ENCODE measurements around the gene PSENEN.
A peak's percentile ranks its signal among the peaks of the same experiment; 100 is the strongest.

The PSENEN gene

DNA sequence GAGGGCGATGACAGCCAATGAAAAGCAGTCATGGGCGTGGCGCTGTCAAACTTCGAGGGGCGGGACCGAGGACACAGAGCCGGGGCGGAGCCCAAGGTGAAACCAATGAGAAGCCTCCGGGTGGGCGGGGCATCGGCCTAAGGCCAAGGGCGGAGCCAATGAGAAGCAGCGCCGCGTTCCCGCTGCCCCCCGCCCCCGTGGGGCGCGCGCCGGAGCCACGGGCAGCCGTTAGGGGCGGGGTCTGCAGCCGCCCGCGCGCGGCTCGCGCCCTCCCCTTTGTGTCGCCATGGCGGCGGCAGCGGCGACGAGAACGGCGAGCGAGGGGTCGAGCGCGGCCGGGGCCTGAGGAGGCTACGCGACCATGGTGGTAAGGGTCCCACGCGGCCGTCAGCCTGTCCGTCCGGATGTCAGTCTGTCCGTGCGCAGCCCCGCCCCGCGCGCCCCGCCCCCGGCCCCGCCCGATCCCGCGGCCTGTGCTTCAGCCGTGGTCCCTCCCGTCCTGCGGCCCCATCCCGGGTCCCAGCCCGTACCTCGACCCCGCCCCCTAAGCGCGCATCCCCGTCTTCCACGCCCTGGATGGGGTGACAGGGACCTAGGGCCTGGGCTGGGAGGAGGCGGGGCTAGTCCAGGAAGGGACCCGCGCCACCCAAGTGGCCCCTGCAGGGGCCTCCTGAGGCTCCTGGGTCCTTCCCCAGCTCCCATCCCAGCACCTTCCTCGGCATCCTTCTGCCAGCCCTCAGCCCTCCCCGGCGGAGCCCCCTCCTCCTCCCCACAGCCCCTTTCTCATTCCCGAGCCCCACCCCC lies 30.0 kb downstream of the PSENEN start, which contains the start of gene ARHGAP33:
Gene ARHGAP33 (plus strand): TSS at position 267 of the 804 bp plus-strand sequence. CDS start 95 bp downstream, at position 362.
- peak; percentile 98 for DNase-seq

DNA sequence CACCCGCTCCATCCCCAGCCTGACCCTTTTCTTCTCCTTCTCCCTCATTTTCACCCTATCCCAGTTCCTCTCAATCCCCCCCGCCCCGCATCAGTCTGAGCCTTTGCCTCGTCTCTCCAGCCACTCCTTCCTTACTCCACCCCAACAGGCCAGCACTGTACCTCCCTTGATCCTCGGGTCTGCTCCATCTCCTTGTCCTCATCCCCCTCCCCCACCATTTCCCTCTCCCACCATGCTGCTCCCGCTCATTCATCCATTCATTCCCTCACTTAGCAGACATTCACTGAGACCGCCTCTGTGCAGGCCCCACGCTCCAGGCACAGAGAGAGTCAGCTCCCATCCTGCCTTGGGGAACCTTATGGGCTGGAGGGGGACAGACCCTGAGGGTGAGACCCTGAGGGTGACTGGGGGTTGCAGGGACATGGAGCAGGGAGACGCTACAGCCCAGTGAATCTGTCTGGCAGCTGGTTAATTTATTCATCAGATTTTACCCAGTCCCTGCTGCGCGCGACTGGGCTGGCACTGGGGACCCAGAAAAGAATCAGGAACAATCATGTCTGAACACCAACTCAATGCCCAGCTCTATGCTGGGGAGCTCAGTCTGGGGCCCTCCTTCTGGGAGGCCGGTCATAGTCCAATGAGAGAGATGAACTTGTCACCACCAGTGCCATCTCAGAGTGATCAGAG lies 30.8 kb downstream of the PSENEN start:
- DNase-seq, result no peak

DNA sequence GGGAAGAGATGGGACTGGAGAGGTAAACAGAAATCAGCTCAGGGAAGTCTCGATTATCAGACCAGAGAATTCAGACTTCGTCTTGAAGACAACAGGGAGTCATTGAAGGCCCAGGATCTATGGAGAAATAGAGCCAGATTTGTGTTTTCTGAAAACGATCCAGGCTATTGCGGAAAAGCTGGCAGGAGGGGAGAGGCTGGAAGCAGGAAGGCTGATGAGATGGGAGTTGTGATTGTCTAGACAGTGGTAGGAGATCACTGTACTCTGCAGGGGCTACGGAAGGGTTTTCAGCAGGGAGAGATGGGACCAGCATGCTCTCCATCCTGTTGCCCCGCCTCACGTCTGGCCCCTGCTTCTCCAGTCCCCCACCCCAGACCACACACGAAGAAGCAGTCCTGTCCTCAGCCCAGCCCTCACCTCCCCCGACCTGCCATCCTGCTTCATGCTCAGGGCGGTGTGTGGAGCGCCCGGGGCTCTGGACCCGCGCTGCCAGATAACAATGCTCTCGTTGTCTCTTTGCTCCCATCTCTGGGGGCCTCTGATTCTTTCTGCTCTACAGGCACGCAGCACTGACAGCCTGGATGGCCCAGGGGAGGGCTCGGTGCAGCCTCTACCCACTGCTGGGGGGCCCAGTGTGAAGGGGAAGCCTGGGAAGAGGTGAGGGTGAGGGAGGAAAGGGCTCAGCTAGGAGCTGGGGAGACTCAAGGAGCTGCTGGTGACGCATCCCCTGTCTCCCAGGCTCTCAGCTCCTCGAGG lies 31.8 kb downstream of the PSENEN start:
- DNase-seq, result no peak

DNA sequence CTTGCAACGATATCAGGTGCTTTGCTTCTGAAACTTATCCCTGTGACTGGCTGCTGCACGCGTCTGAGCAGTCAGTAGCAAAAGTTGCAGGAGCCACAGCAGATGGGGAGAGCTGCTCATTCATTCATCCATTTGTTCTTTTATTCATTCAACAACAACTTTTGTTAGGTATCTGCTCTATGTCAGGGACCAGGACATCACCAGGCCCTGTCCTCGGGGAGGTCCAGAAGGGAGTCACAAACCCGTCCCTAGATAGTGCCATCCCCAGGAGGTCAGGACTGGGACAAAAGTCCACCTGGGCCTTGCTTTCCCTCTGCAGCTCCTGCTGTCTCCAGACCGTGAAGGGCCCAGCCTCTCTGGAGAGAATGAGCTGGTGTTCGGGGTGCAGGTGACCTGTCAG lies 32.5 kb downstream of the PSENEN start:
- DNase-seq, result no peak

DNA sequence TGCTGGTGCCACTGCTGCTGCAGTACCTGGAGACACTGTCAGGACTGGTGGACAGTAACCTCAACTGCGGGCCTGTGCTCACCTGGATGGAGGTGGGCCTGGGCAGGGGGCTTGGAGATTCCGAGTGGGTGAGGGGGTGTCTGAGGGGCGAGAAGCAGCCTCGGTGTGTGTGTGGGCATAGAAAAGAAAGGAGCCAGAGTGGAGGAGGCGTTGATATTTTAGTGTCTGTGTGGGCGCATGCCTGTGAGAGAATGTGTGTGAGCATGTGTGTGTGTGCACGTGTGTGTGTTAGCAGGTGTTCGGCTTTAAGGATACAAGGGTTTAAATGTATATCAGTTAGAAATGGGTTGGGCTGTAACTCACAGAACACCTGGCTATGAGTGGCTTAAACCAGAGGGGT lies 33.6 kb downstream of the PSENEN start:
- no peak for DNase-seq

DNA sequence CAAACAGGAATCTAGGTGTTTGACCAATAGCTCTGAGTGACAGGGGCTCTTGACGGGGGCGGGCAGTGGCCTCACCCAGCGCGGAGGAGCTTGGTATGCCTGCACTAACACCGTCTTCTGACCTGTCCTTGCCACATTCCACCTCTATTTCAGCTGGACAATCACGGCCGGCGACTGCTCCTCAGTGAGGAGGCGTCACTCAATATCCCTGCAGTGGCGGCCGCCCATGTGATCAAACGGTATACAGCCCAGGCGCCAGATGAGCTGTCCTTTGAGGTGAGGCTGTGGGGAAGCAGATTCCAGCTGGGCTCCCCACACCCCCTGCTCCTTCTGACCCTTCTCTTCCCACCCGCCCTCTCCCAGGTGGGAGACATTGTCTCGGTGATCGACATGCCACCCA lies 34.6 kb downstream of the PSENEN start:
- no peak for DNase-seq

DNA sequence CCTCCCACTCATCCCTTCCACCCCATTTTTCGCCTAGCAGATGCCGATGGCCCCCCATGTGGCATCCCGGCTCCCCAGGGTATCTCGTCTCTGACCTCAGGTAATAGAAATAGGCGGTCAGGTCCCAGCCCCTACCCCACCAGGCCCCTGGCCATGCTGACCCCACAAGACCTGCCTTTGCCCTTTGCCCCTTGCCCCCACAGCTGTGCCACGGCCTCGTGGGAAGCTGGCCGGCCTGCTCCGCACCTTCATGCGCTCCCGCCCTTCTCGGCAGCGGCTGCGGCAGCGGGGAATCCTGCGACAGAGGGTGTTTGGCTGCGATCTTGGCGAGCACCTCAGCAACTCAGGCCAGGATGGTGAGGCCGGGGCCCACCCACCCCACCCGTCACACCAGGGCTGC lies 35.3 kb downstream of the PSENEN start:
- no peak for DNase-seq

DNA sequence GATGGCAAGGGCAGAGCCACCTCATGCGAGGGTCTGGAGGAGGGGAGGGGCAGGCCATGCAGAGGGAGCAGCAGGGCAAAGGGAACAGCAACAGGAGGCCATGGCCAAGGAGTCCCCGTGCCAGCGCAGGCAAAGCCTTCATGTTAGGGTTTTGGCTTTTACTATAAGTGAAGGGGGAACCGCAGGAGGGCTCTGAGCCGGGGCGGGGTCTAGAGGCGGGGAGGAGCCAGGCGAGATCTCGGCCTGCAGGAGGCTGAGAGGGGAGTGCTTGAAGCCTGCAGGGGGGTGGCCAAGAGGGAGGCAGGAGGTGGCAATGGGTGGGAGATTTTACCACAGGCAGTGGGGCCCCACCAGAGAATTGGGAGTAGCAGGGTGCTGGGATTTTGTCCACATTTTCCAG lies 36.2 kb downstream of the PSENEN start:
- DNase-seq, result no peak

DNA sequence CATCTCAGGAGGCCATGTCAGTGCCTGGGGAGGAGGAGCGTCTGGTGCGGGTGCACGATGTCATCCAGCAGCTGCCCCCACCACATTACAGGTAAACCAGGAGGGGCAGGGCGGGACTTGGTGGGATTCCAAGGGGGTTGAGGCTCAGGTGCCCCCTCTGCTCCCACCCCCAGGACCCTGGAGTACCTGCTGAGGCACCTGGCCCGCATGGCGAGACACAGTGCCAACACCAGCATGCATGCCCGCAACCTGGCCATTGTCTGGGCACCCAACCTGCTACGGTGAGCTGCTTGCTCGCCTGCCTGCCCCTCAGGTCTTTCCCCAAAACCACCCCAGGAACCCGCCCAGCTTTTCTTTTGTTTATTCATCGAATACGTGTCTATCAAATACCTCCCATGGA lies 37.1 kb downstream of the PSENEN start:
- no peak for DNase-seq

DNA sequence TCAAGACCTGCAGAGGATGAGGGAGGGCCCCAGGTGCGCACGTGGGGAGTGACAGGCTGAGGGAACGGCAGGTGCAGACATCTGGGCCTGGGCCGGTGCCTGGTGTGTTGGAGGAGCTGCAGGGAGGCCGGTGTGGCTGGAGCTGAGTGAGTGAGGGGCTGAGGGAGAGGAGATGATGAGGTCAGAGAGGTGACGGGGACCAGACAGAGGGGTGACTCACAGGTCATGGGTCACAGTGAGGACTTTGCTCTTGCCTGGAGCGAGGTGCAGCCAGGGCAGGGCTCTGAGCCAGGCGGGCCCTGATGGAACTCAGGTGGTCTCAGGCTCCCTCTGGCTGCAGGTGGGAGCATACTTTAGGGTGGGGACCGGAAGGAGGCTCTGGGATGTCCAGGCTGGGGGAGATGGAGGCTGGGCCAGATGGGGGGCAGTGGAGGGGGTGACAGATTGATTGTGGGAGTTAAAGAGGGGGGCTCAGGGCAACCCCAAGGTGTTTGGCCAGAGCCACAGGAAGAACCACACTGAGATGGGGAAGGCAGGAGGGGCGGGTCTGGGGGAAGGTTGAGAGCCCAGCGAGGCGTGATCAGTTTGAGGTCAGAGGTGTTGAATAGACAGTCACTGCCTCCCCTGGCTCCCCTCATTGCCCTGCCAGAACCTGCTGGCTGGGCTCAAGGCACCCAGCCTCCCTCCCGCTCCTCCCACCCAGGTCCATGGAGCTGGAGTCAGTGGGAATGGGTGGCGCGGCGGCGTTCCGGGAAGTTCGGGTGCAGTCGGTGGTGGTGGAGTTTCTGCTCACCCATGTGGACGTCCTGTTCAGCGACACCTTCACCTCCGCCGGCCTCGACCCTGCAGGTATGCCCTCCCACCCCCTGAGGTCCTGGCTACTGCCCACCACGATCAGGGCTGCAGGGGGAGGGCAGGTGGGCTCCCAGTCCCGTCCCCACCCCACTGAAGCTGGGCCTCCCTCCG lies 38.3 kb downstream of the PSENEN start:
- DNase-seq, result no peak

DNA sequence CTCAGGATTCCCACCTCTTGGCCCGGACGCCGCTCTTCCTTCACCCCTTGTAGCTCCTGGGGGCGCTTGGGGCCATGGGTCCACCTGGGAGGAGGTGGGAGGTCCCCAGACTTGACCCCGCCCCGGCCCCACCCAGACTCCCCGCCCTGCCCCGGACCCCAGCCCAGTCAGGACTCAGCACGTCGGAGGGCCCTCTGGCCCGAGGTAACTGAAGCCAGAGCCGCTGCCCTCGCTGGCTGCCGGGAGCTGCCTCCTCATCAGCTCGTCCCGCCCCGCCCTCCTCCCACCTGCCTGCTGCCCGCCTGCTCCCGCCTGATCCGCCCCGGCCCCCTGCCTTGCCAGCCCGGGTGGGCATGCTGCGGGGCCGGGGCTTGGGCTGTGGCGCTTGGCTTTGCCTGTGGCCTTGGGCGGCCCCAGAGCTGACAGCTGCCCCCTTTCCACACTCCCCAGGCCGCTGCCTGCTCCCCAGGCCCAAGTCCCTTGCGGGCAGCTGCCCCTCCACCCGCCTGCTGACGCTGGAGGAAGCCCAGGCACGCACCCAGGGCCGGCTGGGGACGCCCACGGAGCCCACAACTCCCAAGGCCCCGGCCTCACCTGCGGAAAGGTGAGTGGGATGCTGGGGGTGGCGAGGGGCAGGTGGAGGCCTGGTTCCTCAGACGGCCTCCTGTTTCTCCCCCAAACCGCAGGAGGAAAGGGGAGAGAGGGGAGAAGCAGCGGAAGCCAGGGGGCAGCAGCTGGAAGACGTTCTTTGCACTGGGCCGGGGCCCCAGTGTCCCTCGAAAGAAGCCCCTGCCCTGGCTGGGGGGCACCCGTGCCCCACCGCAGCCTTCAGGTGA lies 39.3 kb downstream of the PSENEN start:
- DNase-seq, result no peak

DNA sequence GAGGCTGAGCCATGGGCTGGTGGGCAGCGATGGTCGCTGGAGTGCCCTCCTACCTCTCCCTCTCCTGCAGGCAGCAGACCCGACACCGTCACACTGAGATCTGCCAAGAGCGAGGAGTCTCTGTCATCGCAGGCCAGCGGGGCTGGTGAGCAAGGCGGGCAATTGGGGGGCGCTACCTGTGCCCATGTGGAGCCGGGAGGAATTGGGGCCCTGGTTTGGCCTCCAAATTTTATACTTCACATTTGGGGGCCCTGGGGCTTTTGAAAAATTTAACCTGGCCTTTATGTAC lies 39.8 kb downstream of the PSENEN start:
- DNase-seq, result no peak

DNA sequence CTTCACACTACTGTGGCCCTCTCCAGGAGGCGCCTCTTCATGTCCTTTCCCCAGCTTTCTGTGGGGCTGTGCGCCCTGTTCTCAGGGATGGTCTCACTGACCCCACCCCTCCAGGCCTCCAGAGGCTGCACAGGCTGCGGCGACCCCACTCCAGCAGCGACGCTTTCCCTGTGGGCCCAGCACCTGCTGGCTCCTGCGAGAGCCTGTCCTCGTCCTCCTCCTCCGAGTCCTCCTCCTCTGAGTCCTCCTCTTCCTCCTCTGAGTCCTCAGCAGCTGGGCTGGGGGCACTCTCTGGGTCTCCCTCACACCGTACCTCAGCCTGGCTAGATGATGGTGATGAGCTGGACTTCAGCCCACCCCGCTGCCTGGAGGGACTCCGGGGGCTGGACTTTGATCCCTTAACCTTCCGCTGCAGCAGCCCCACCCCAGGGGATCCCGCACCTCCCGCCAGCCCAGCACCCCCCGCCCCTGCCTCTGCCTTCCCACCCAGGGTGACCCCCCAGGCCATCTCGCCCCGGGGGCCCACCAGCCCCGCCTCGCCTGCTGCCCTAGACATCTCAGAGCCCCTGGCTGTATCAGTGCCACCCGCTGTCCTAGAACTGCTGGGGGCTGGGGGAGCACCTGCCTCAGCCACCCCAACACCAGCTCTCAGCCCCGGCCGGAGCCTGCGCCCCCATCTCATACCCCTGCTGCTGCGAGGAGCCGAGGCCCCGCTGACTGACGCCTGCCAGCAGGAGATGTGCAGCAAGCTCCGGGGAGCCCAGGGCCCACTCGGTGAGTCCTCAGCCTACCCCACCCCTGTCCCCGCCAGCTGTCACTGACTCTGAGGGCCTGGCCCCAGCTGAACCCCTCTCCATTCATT lies 41.1 kb downstream of the PSENEN start:
- DNase-seq, result no peak

DNA sequence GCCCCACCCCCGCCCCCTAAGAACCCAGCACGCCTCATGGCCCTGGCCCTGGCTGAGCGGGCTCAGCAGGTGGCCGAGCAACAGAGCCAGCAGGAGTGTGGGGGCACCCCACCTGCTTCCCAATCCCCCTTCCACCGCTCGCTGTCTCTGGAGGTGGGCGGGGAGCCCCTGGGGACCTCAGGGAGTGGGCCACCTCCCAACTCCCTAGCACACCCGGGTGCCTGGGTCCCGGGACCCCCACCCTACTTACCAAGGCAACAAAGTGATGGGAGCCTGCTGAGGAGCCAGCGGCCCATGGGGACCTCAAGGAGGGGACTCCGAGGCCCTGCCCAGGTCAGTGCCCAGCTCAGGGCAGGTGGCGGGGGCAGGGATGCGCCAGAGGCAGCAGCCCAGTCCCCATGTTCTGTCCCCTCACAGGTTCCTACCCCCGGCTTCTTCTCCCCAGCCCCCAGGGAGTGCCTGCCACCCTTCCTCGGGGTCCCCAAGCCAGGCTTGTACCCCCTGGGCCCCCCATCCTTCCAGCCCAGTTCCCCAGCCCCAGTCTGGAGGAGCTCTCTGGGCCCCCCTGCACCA lies 41.9 kb downstream of the PSENEN start:
- no peak for DNase-seq

DNA sequence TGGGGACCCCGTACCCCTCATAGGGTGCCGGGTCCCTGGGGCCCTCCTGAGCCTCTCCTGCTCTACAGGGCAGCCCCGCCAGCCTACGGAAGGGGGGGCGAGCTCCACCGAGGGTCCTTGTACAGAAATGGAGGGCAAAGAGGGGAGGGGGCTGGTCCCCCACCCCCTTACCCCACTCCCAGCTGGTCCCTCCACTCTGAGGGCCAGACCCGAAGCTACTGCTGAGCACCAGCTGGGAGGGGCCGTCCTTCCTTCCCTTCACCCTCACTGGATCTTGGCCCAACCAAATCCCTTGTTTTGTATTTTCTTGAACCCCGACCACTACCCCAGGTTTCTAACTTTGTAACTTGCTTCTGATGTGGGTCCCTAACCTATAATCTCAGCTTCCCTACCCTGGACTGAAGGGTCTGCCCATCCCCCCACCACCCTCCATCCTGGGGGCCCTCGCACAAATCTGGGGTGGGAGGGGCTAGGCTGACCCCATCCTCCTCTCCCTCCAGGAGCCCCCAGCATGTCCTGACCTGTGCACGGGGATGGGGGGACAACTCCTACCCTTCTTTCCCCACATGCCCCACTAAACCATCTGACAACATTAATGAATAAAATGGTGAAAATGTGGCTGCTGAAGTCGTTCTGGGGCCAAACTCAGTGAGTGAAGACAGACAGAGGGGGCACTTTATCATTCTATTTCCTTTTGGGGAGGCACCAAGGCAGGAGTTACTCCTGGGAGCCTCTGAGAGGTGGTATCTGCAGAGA lies 42.9 kb downstream of the PSENEN start:
- DNase-seq, result no peak

DNA sequence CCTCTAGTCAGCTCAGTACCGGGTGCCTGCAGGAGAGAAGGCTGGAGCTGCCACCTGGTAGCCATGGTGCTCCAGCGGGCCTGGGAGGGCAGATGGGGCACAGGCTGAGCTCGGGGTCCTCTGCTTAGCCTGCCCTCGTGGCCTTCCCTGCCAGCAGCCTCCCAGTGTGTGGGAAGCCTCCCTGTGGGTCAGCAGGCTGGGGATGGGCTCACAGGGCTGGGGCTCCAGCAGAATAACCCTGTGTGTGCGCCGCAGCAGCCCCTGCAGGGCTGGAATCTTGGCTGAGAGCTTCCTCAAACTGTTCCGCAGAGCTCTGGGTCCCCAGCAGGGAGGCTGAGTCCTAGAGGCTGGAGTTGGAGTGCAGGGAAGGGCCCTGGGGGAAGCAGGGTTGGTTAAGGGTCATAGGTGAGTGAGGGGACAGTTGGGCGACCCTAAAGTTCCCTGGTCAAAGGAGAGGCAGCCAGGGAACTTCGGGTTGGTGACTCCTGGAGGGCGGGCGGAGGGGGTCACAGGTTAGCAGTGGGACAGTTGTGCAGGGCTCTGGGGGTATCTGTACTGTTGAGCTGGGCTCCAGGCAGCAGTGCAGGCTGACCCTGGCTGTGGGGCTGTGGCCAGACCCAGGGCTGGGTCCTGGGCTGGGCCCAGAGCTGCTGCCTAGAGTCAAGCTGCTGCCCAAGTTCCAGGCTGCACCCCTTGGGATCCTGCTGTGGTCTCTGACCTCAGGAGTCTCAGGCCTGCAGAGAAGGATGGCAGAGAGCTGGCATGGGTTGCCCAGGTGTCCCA lies 43.9 kb downstream of the PSENEN start:
- DNase-seq, result no peak

DNA sequence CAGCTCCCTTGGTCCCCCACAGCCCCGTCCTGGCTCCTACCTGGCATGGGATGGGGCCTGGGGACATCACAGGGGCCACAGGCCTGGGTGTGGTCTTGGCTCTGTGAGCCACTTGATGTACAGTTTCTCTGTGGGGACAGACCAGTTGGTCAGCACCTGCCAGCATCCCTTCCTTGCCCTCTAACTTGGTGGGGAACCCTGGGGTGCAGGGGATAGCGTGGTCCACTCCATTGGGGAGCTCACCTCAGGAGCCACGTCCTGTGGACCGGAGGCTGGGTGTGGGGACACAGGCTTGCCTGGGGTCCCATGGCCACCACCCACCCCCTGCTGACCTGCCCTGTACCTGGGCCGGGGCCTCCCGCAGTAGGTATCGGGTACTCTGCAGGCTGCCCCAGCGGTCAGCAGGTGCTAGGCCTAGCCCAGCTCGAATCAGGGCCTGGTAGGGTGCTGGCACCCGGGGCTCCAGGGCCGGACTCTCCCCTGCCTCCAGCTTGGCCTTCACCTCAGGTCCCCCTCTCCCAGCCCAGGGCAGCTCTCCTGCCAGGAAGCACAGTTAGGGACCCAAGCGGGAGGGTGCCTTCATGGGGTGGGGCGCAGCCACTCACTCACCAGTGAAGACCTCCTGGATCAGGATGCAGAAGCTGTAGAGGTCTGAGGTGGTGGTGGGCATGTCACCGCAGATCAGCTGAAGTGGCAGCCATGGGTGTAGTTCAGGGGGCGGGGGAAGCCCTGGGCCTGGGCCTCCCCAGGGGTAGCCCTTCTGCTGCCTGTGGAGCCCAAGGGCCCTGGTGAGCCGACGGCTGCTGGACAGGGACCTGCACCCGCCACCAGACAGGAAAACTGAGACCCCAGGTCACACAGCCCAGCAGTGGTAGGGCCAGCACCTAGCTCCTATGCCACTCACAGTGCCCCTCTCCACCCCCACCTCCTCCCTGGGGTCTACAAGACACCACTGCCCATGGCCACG lies 44.8 kb downstream of the PSENEN start:
- DNase-seq, result no peak

All from NCI-H1048 (cell line).